Nephron progenitor cell (in vitro differentiated cells): ENCODE results near the gene DNMT3B.

Experiments
- DNase-seq: peaks from one replicate; pipeline ENCODE4 v3.0.0; 2021
- H3K27ac Mint-ChIP-seq: 2 replicates; pipeline ENCODE4 v1.8.0; 2021; ENCODE audit warnings: mild to moderate bottlenecking, moderate library complexity, mixed read lengths
- H3K27me3 Mint-ChIP-seq: 2 replicates; pipeline ENCODE4 v1.8.0; 2021; ENCODE audit warnings: mild to moderate bottlenecking, low read depth, mixed read lengths; ENCODE audit not compliant: poor library complexity
- H3K36me3 Mint-ChIP-seq: 2 replicates; pipeline ENCODE4 v1.8.0; 2021; ENCODE audit warnings: low read depth, mixed read lengths
- H3K4me1 Mint-ChIP-seq: 2 replicates; pipeline ENCODE4 v1.8.0; 2021; ENCODE audit warnings: mixed read lengths
- H3K4me3 Mint-ChIP-seq: 2 replicates; pipeline ENCODE4 v1.8.0; 2021; ENCODE audit warnings: mild to moderate bottlenecking, moderate library complexity, mixed read lengths
- H3K9me3 Mint-ChIP-seq: 2 replicates; pipeline ENCODE4 v1.8.0; 2021; ENCODE audit warnings: mild to moderate bottlenecking, moderate library complexity, mixed read lengths
- TF ChIP-seq, protein P1 (sequence below): fragments of 200-600 bp; sonication (generic); IDR thresholded peaks from 2 replicates; pipeline ENCODE4 v1.5.0; 2021; ENCODE audit warnings: antibody characterized with exemption

The DNMT3B gene

GRCh38 chr20:32822225-32822624 is 60.0 kb downstream of the DNMT3B start:
- H3K27ac Mint-ChIP-seq, result no peak overlapping the region

DNA sequence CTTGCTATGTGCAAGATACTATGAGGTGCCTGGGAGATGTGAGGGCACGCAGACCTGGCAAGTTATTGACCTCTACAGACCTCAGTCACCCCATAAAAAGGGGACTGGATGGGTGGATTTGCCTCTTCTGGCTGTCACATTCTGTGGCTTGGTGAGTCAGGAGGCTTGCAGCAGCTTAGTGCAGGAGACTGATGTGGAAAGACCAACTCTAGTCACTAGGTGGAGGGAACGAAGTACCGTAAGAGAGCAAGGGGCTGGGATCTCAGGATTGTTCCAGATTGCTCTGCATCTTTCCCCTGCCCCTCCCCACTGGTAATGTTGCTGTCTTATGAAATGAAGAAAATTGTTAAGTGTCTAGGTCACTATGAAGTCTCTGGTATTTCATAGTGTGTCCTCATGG is 60.9 kb downstream of the DNMT3B start:
- H3K9me3 Mint-ChIP-seq, result no peaks in the 10 kb centered on the region
- TF ChIP-seq, protein P1, sequence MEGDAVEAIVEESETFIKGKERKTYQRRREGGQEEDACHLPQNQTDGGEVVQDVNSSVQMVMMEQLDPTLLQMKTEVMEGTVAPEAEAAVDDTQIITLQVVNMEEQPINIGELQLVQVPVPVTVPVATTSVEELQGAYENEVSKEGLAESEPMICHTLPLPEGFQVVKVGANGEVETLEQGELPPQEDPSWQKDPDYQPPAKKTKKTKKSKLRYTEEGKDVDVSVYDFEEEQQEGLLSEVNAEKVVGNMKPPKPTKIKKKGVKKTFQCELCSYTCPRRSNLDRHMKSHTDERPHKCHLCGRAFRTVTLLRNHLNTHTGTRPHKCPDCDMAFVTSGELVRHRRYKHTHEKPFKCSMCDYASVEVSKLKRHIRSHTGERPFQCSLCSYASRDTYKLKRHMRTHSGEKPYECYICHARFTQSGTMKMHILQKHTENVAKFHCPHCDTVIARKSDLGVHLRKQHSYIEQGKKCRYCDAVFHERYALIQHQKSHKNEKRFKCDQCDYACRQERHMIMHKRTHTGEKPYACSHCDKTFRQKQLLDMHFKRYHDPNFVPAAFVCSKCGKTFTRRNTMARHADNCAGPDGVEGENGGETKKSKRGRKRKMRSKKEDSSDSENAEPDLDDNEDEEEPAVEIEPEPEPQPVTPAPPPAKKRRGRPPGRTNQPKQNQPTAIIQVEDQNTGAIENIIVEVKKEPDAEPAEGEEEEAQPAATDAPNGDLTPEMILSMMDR, result no peak
- H3K36me3 Mint-ChIP-seq, result peaks cover 31% of the 10 kb centered on the region
- peaks cover 42% of the 10 kb centered on the region for H3K4me1 Mint-ChIP-seq
- H3K27ac Mint-ChIP-seq, result peak overlapping the region; percentile 77
- H3K27me3 Mint-ChIP-seq, result peaks cover under 1% of the 10 kb centered on the region
- no peak for DNase-seq
- H3K4me3 Mint-ChIP-seq, result no peak overlapping the region

More at GRCh38 chr20:32822225-32822624, 60.0 kb downstream of the DNMT3B start:
- no peaks in the 10 kb centered on the region for H3K9me3 Mint-ChIP-seq
- no peak for DNase-seq
- no peak overlapping the region for H3K4me3 Mint-ChIP-seq
- H3K27me3 Mint-ChIP-seq, result peaks cover 7% of the 10 kb centered on the region
- peaks cover 24% of the 10 kb centered on the region for H3K36me3 Mint-ChIP-seq
- TF ChIP-seq, protein P1, result no peak
- H3K4me1 Mint-ChIP-seq, result peaks cover 37% of the 10 kb centered on the region

GRCh38 chr20:32823737-32824588 is 61.8 kb downstream of the DNMT3B start:
- DNase-seq, result no peak
- peak overlapping the region; percentile 26 for H3K27ac Mint-ChIP-seq
- H3K27me3 Mint-ChIP-seq, result no peaks in the 10 kb centered on the region
- H3K4me3 Mint-ChIP-seq, result no peak overlapping the region
- no peaks in the 10 kb centered on the region for H3K9me3 Mint-ChIP-seq
- peaks cover 48% of the 10 kb centered on the region for H3K4me1 Mint-ChIP-seq
- TF ChIP-seq, protein P1, result no peak
- H3K36me3 Mint-ChIP-seq, result peaks cover 40% of the 10 kb centered on the region

GRCh38 chr20:32828029-32828680 is 66.0 kb downstream of the DNMT3B start:
- TF ChIP-seq, protein P1, result no peak
- Mint-ChIP-seq H3K36me3 (peaks cover 75% of the 10 kb centered on the region), H3K27ac (peak overlapping the region; percentile 47), H3K9me3 (no peaks in the 10 kb centered on the region), H3K4me1 (peaks cover 40% of the 10 kb centered on the region), H3K27me3 (no peaks in the 10 kb centered on the region), H3K4me3 (no peak overlapping the region)
- DNase-seq, result no peak

DNA sequence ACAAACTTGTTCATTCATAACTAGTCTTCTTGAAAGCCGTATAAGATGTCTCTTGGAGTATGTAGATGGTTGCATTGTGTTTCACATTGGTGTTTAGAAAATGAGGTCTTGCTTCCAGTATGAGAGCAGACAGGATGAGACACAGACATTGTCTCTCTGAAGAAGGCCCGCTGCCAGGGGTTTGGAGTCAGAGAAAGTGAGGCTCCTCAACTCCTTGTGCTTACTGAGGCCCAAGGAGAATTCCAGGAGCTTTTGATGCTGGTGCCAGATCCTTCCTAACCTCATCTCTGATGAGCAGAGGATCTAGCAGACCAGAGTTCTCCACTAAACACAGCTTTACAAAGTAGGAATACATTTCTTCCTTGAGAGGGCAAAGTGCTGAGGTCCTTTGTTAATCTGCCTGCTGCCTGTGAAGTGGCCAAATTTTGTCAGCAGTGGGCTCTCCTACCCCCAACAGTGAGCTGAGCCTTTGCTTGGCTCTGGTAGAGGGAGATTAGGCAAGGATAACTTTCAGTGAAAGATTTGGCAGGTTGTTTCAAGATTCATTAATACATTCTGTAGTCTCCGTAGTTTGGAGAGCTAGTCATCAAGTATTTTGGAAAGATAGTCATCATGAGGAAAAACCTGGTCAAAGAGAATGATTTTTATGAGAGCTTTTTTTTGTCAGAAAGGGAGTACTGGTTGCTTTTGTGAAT is 67.3 kb downstream of the DNMT3B start:
- DNase-seq, result no peak
- TF ChIP-seq, protein P1, result no peak
- Mint-ChIP-seq H3K4me3 (no peak overlapping the region), H3K27me3 (no peaks in the 10 kb centered on the region), H3K27ac (peak overlapping the region; percentile 89), H3K9me3 (no peaks in the 10 kb centered on the region), H3K36me3 (peaks cover 79% of the 10 kb centered on the region), H3K4me1 (peaks cover 30% of the 10 kb centered on the region)
